OCI-LY7 (cell line): ENCODE results near the gene RPS6KB2. TPM values are rescaled to one million over a fixed set of nuclear protein-coding genes. Genes with fewer than 3 reads are reported as not detected.

Experiments
- BruUV-seq: library from RNA; stranded (reverse); fragments of 400-500 nt; replicated peaks from 2 replicates; lab custom pipeline; 2021; lab: Mats Ljungman, UMichigan
- CTCF ChIA-PET: fragments of 300-600 bp; sonication (Branson Sonifier 250); formaldehyde crosslinking; loops from one replicate; lab custom pipeline; 2022; ENCODE audit warnings: antibody characterized with exemption; ENCODE audit not compliant: unreplicated experiment; lab: Charles Lee
- POLR2A ChIA-PET: fragments of 300-600 bp; sonication (Branson Sonifier 250); formaldehyde crosslinking; loops from one replicate; lab custom pipeline; 2022; ENCODE audit warnings: antibody characterized with exemption; lab: Charles Lee
- DNase-seq: peaks from one replicate; pipeline ENCODE4 v3.0.0-alpha.2; 2015; ENCODE audit warnings: low spot score
- H2AFZ ChIP-seq: fragments of 200-600 bp; sonication (generic), shearing (Covaris generic); 2 replicates; pipeline ENCODE4 v1.6.1; 2014; ENCODE audit warnings: mild to moderate bottlenecking, antibody characterized with exemption, low read length, moderate library complexity
- H3K27ac ChIP-seq: fragments of 200-600 bp; sonication (generic); 2 replicates; pipeline ENCODE4 v1.5.1; 2014; ENCODE audit warnings: mixed run types, low read depth, mild to moderate bottlenecking, moderate library complexity, low read length, inconsistent platforms; ENCODE audit not compliant: poor library complexity, severe bottlenecking
- H3K36me3 ChIP-seq: fragments of 200-600 bp; sonication (generic); 2 replicates; pipeline ENCODE4 v1.6.1; 2014; ENCODE audit warnings: mild to moderate bottlenecking, antibody characterized with exemption, low read length, moderate library complexity, mixed read lengths; ENCODE audit not compliant: insufficient read depth
- H3K4me1 ChIP-seq: fragments of 200-600 bp; sonication (generic); 2 replicates; pipeline ENCODE4 v1.5.1; 2014; ENCODE audit warnings: mild to moderate bottlenecking, low read length; ENCODE audit not compliant: insufficient read depth, poor library complexity, severe bottlenecking
- H3K4me2 ChIP-seq: fragments of 200-600 bp; sonication (generic); 2 replicates; pipeline ENCODE4 v1.6.1; 2014; ENCODE audit warnings: mild to moderate bottlenecking, low read length
- H3K4me3 ChIP-seq: fragments of 200-600 bp; sonication (generic); 2 replicates; pipeline ENCODE4 v1.5.1; 2014; ENCODE audit warnings: mild to moderate bottlenecking, low read depth, low read length; ENCODE audit not compliant: poor library complexity, severe bottlenecking
- H3K79me2 ChIP-seq: fragments of 200-600 bp; sonication (generic); 2 replicates; pipeline ENCODE4 v1.6.1; 2016; ENCODE audit warnings: low read depth, mild to moderate bottlenecking, low read length, moderate library complexity, mixed read lengths; ENCODE audit not compliant: insufficient read depth
- H3K9me2 ChIP-seq: fragments of 200-600 bp; sonication (generic); 2 replicates; pipeline ENCODE4 v1.6.1; 2016; ENCODE audit warnings: mild to moderate bottlenecking, low read length, mixed read lengths; ENCODE audit not compliant: insufficient read depth
- H3K9me3 ChIP-seq: fragments of 200-600 bp; sonication (generic); 2 replicates; pipeline ENCODE4 v1.6.1; 2014; ENCODE audit warnings: mild to moderate bottlenecking, mixed run types, low read length, mixed read lengths
- H4K20me1 ChIP-seq: fragments of 200-600 bp; sonication (generic); 2 replicates; pipeline ENCODE4 v1.6.1; 2014; ENCODE audit warnings: mild to moderate bottlenecking, antibody characterized with exemption, low read length, moderate library complexity, mixed read lengths; ENCODE audit not compliant: insufficient read depth
- CTCF ChIP-seq: fragments of 200-600 bp; sonication (generic); conservative IDR thresholded peaks from 2 replicates; pipeline ENCODE4 v1.5.1; 2014; ENCODE audit warnings: mild to moderate bottlenecking, antibody characterized with exemption, low read length, moderate library complexity, mixed read lengths
- EZH2phosphoT487 ChIP-seq: fragments of 200-600 bp; sonication (generic); IDR thresholded peaks from 2 replicates; pipeline ENCODE4 v1.6.1; 2018; ENCODE audit warnings: low read depth, borderline replicate concordance, mild to moderate bottlenecking, mixed run types, antibody characterized with exemption, low read length, moderate library complexity, mixed read lengths
- intact Hi-C: fragments of 100-400 bp; cut with micrococcal nuclease; formaldehyde crosslinking; loops from one replicate; pipeline ENCODE4 v1.10.0; 2022; ENCODE audit not compliant: unreplicated experiment
- total RNA-seq, 2 experiments: library from RNA; depleted of rRNA in 1 of 2; stranded (reverse); fragments of >200 nt in 1 of 2; shearing (Covaris generic) in 1 of 2; gene quantifications; 2 replicates each; pipeline ENCODE4 v1.2.3, GENCODE V29; 2014 to 2022

The RPS6KB2 gene
- total RNA-seq, 2 experiments from 2014 or later = 48.3 to 69.4 TPM

GRCh38 chr11:67379061-67380058 lies 48.9 kb upstream of the RPS6KB2 start:
- POLR2A ChIA-PET = interaction anchor here (7.7 kb wide), 1 partner anchor 26 kb away, joined by 106 read pairs; the partner anchor contains the start of gene POLD4
- no peaks in the 10 kb centered on the region for H3K36me3 ChIP-seq
- no peaks in the 10 kb centered on the region for H4K20me1 ChIP-seq
- no peak overlapping the region for H3K4me3 ChIP-seq
- no peaks in the 10 kb centered on the region for H3K9me2 ChIP-seq
- no peak for DNase-seq
- CTCF ChIA-PET = interaction anchor here (0.6 to 4.3 kb wide), 2 partner anchors 25 to 88 kb away, joined by 3 to 136 read pairs; partner anchors contain the start of gene POLD4
- no peaks in the 10 kb centered on the region for H3K79me2 ChIP-seq
- intact Hi-C loops = loop anchor here (5.0 kb wide), 2 partner anchors 282 to 297 kb away; no protein-coding TSS in a partner anchor
- no peak overlapping the region for H3K4me2 ChIP-seq
- no peak overlapping the region for H2AFZ ChIP-seq
- H3K4me1 ChIP-seq = peaks cover 33% of the 10 kb centered on the region
- H3K27ac ChIP-seq = no peak overlapping the region
- no peaks in the 10 kb centered on the region for H3K9me3 ChIP-seq
- no TSS peak for BruUV-seq
- TF ChIP-seq CTCF (no peak), EZH2phosphoT487 (no peak)

- Histone ChIP-seq H3K9me3 (no peaks in the 10 kb centered on the region), H2AFZ (peak overlapping the region; percentile 79), H3K4me3 (peak overlapping the region; percentile 19), H3K4me1 (peaks cover 20% of the 10 kb centered on the region), H3K4me2 (peak overlapping the region; percentile 52), H3K9me2 (no peaks in the 10 kb centered on the region), H4K20me1 (no peaks in the 10 kb centered on the region), H3K36me3 (no peaks in the 10 kb centered on the region), H3K79me2 (no peaks in the 10 kb centered on the region), H3K27ac (peak overlapping the region; percentile 48)
- no TSS peak for BruUV-seq
- DNase-seq = peak; percentile 59
- TF ChIP-seq CTCF (no peak; the same call in 1 of the 2 replicates), EZH2phosphoT487 (no peak)
- POLR2A ChIA-PET = interaction anchor here (0.7 to 7.7 kb wide), 8 partner anchors 9 to 97 kb away, joined by 3 to 106 read pairs (median 4); partner anchors contain the start of genes POLD4 and PPP1CA
- intact Hi-C loops = loop anchor here (5.0 kb wide), 2 partner anchors 284 to 299 kb away; no protein-coding TSS in a partner anchor
- CTCF ChIA-PET = interaction anchor here (1.6 to 4.3 kb wide), 4 partner anchors 19 to 36 kb away, joined by 4 to 136 read pairs (median 7); partner anchors contain the start of gene POLD4
These were observed 46.9 kb upstream of the RPS6KB2 start for GRCh38 chr11:67381244-67381972.
